Endothelial cell of umbilical vein (primary cell): ENCODE measurements around the gene THSD7A. TPM values are rescaled to one million over a fixed set of nuclear protein-coding genes. Genes with fewer than 3 reads are reported as not detected.

Source experiments
- BruUV-seq: library from RNA; stranded (reverse); fragments of 400-500 nt; replicated peaks from 2 replicates; lab custom pipeline; 2021; lab: Mats Ljungman, UMichigan
- CTCF ChIA-PET: fragments of 300-600, 350-600 bp; sonication (Branson Sonifier 250); formaldehyde crosslinking; loops from one replicate; lab custom pipeline; 2021; ENCODE audit warnings: antibody characterized with exemption, inconsistent platforms; lab: Charles Lee
- POLR2A ChIA-PET: fragments of 300-600, 350-600 bp; sonication (Branson Sonifier 250); formaldehyde crosslinking; loops from one replicate; lab custom pipeline; 2021; ENCODE audit warnings: antibody characterized with exemption, inconsistent platforms; lab: Charles Lee
- DNase-seq: peaks from one replicate; pipeline ENCODE4 v3.0.0-alpha.2; 2011; ENCODE audit warnings: low read depth, low spot score
- FAIRE-seq: peaks from 2 replicates; lab custom pipeline; 2011; peaks lifted over from hg19 to GRCh38; lab: Jason Lieb, UNC
- H2AFZ ChIP-seq: 2 replicates; pipeline ENCODE4 v1.6.0; 2012; ENCODE audit warnings: low read depth, low read length, control low read depth, inconsistent platforms
- H3K27ac ChIP-seq: 2 replicates; pipeline ENCODE4 v1.5.1; 2011; ENCODE audit warnings: low read depth, mild to moderate bottlenecking, control low read depth, low read length, moderate library complexity; ENCODE audit not compliant: insufficient read depth
- H3K27me3 ChIP-seq, 2 experiments: 2 replicates each; pipeline versions ENCODE4 v1.6.0 to v1.6.1; 2011; ENCODE audit warnings: low read length in 2 of 2, mixed read lengths in 1 of 2; ENCODE audit not compliant: control insufficient read depth in 2 of 2, insufficient read depth in 2 of 2
- H3K36me3 ChIP-seq, 2 experiments: 2 replicates in 1 of 2; 3 replicates in 1 of 2; pipeline ENCODE4 v1.5.1; 2011; ENCODE audit warnings: low read length in 2 of 2, mild to moderate bottlenecking in 1 of 2, moderate library complexity in 1 of 2; ENCODE audit not compliant: control insufficient read depth in 2 of 2, insufficient read depth in 2 of 2; ENCODE audit errors: extremely low read depth in 1 of 2
- H3K4me1 ChIP-seq: 3 replicates; pipeline ENCODE4 v1.5.1; 2011; ENCODE audit warnings: mild to moderate bottlenecking, low read length; ENCODE audit not compliant: control insufficient read depth, insufficient read depth; ENCODE audit errors: extremely low read depth
- H3K4me2 ChIP-seq: 2 replicates; pipeline ENCODE4 v1.6.1; 2011; ENCODE audit warnings: low read length, control low read depth, mixed read lengths; ENCODE audit not compliant: insufficient read depth
- H3K4me3 ChIP-seq, 3 experiments: fragments of 200-600 bp in 1 of 3; sonication (generic), shearing (Covaris generic) in 1 of 3; replicated peaks in 1 of 3; 2 replicates each; pipeline ENCODE4 v1.5.1; 2011 to 2016; ENCODE audit warnings: control low read depth in 3 of 3, low read length in 3 of 3, mild to moderate bottlenecking in 2 of 3, inconsistent platforms in 1 of 3, low read depth in 1 of 3, moderate library complexity in 1 of 3; ENCODE audit not compliant: insufficient read depth in 1 of 3
- H3K79me2 ChIP-seq: 2 replicates; pipeline ENCODE4 v1.6.0; 2012; ENCODE audit warnings: low read length, inconsistent platforms; ENCODE audit not compliant: control insufficient read depth, insufficient read depth
- H3K9ac ChIP-seq: replicated peaks from 2 replicates; pipeline ENCODE3; 2011; ENCODE audit warnings: low read length, control low read depth; ENCODE audit not compliant: insufficient read depth; ENCODE audit errors: extremely low read depth
- H3K9me1 ChIP-seq: replicated peaks from 3 replicates; pipeline ENCODE4 v1.6.0; 2011; ENCODE audit warnings: mild to moderate bottlenecking, low read length; ENCODE audit not compliant: control insufficient read depth, insufficient read depth; ENCODE audit errors: extremely low read depth
- H3K9me3 ChIP-seq: replicated peaks from 2 replicates; pipeline ENCODE4 v1.5.1; 2012; ENCODE audit warnings: low read length, inconsistent platforms; ENCODE audit not compliant: control insufficient read depth, insufficient read depth
- H4K20me1 ChIP-seq: replicated peaks from 2 replicates; pipeline ENCODE3; 2011; ENCODE audit warnings: mild to moderate bottlenecking, low read length; ENCODE audit not compliant: control insufficient read depth, insufficient read depth; ENCODE audit errors: extremely low read depth
- CTCF ChIP-seq, 2 donors: IDR thresholded peaks; 1 replicate in 1 of 2; 2 replicates in 1 of 2; pipeline ENCODE4 v1.5.1; 2011; ENCODE audit warnings: low read length in 2 of 2, mild to moderate bottlenecking in 2 of 2, moderate library complexity in 2 of 2, control low read depth in 1 of 2, inconsistent platforms in 1 of 2, low read depth in 1 of 2; ENCODE audit not compliant: insufficient read depth in 1 of 2; ENCODE audit errors: extremely low read depth in 1 of 2
- EZH2 ChIP-seq: IDR thresholded peaks from 2 replicates; pipeline ENCODE4 v1.6.1; 2012; ENCODE audit warnings: borderline replicate concordance, low read depth, mild to moderate bottlenecking, moderate library complexity, low read length, inconsistent platforms; ENCODE audit not compliant: severe bottlenecking
- FOS ChIP-seq: IDR thresholded peaks from 2 replicates; pipeline ENCODE4 v1.6.1; 2011; ENCODE audit warnings: mild to moderate bottlenecking, low read length, moderate library complexity, borderline replicate concordance; ENCODE audit not compliant: insufficient read depth
- GATA2 ChIP-seq: IDR thresholded peaks from 2 replicates; pipeline ENCODE4 v1.7.0; 2011; ENCODE audit warnings: low read depth, mild to moderate bottlenecking, moderate library complexity, mixed read lengths, low read length; ENCODE audit not compliant: insufficient read length, insufficient read depth
- JUN ChIP-seq: IDR thresholded peaks from 2 replicates; pipeline ENCODE4 v1.6.1; 2011; ENCODE audit warnings: borderline replicate concordance, low read depth; ENCODE audit not compliant: insufficient read length, insufficient read depth
- MAX ChIP-seq: IDR thresholded peaks from 2 replicates; pipeline ENCODE4 v1.6.1; 2011; ENCODE audit not compliant: insufficient read depth, insufficient read length
- MYC ChIP-seq: IDR thresholded peaks from one replicate; pipeline ENCODE4 v1.6.1; 2011; ENCODE audit warnings: mild to moderate bottlenecking, low read depth, low read length
- POLR2A ChIP-seq: IDR thresholded peaks from 2 replicates; pipeline ENCODE4 v1.6.1; 2012; ENCODE audit warnings: low read depth, mild to moderate bottlenecking, control low read depth, low read length
- POLR2AphosphoS5 ChIP-seq: IDR thresholded peaks from 2 replicates; pipeline ENCODE4 v1.6.1; 2012; ENCODE audit warnings: low read depth, mild to moderate bottlenecking, control low read depth, low read length, moderate library complexity; ENCODE audit not compliant: insufficient read depth
- dilution Hi-C: fragments of 300-500 bp; cut with MboI; formaldehyde crosslinking; loops from one replicate; pipeline ENCODE4 v1.15.0; 2019; ENCODE audit warnings: low sequenced_read_pairs; ENCODE audit not compliant: extremely low pct_ligation_motif_present
- intact Hi-C: fragments of 100-400 bp; cut with micrococcal nuclease; formaldehyde crosslinking; loops from one replicate; pipeline ENCODE4 v1.10.0; 2022
- polyA plus RNA-seq, 4 experiments: library from polyadenylated mRNA; depleted of rRNA in 3 of 4; stranded (reverse) in 3 of 4; unstranded in 1 of 4; fragments of >200 nt; gene quantifications; 2 replicates each; pipeline versions ENCODE4 v1.2.1 to v1.2.3, GENCODE V29; 2011 to 2012; ENCODE audit warnings: missing spikeins in 1 of 4
- total RNA-seq: library from RNA; stranded (reverse); gene quantifications from 2 replicates; pipeline ENCODE4 v1.2.3, GENCODE V29; 2021

Gene THSD7A
- total and polyA plus RNA-seq, 2 donors (not counting 3 experiments of a cell fraction or from before 2014, with no cell fraction given), result 3.3 to 12.7 TPM

- Histone ChIP-seq H3K27ac (no peak overlapping the region), H3K9ac (no peak overlapping the region), H3K36me3 (no peaks in the 10 kb centered on the region), H3K9me3 (no peaks in the 10 kb centered on the region), H3K4me3 (no peak overlapping the region), H3K4me1 (no peaks in the 10 kb centered on the region), H3K9me1 (no peaks in the 10 kb centered on the region), H3K79me2 (no peaks in the 10 kb centered on the region), H3K27me3 (no peaks in the 10 kb centered on the region), H4K20me1 (no peaks in the 10 kb centered on the region), H3K4me2 (no peak overlapping the region), H2AFZ (no peak overlapping the region)
- no peak for FAIRE-seq
- ChIA-PET CTCF (no interaction called here), POLR2A (no interaction called here)
- TF ChIP-seq MAX, result no peak
- TF ChIP-seq JUN, result no peak
- no peak for TF ChIP-seq CTCF (IDR thresholded peaks at IDR 0.05; ENCODE audit: extremely low read depth in 1 of 2, insufficient read depth in 1 of 2, low read depth in 1 of 2, low read length in 2 of 2)
- TF ChIP-seq POLR2A, result no peak
- no peak for TF ChIP-seq FOS
- TF ChIP-seq EZH2, result no peak
- no peak for TF ChIP-seq MYC
- TF ChIP-seq POLR2AphosphoS5, result no peak
- no peak for TF ChIP-seq GATA2
- intact Hi-C loops, result no loop called here
- no TSS peak for BruUV-seq
- no peak for DNase-seq
- dilution Hi-C loops, result no loop called here
Observed at GRCh38 chr7:11404355-11404754, 427.6 kb downstream of the THSD7A start.
